Lower lobe of right lung (tissue), 2 donors: ENCODE data around the gene KCNG2. TPM values are rescaled to one million over a fixed set of nuclear protein-coding genes. Genes with fewer than 3 reads are reported as not detected.
A peak's percentile ranks its signal among the peaks of the same experiment; 100 is the strongest.

Experiments used
- ATAC-seq, 2 donors: fragments of 200-7000 bp; cut with Tn5 transposase; one replicate each; pipeline ENCODE4 v1.9.1; 2020 to 2022; ENCODE audit warnings: mild to moderate bottlenecking in 2 of 2, moderate library complexity in 2 of 2
- DNase-seq: peaks from one replicate; pipeline ENCODE4 v3.0.0-alpha.2; 2020
- H3K27ac ChIP-seq: fragments of 200-600 bp; one replicate; pipeline ENCODE4 v1.8.0; 2022
- H3K27me3 ChIP-seq: fragments of 200-600 bp; one replicate; pipeline ENCODE4 v1.8.0; 2022; ENCODE audit warnings: low read depth
- H3K36me3 ChIP-seq: fragments of 200-600 bp; one replicate; pipeline ENCODE4 v1.8.0; 2022; ENCODE audit warnings: mild to moderate bottlenecking
- H3K4me1 ChIP-seq: fragments of 200-600 bp; one replicate; pipeline ENCODE4 v1.8.0; 2022
- H3K4me3 ChIP-seq: fragments of 200-600 bp; one replicate; pipeline ENCODE4 v1.8.0; 2022; ENCODE audit warnings: mild to moderate bottlenecking
- H3K9me3 ChIP-seq: fragments of 200-600 bp; one replicate; pipeline ENCODE4 v1.8.0; 2022
- CTCF ChIP-seq: fragments of 200-600 bp; IDR thresholded peaks from one replicate; pipeline ENCODE4 v1.8.0; 2022; ENCODE audit warnings: antibody characterized with exemption, mild to moderate bottlenecking
- intact Hi-C: fragments of 100-400 bp; cut with DNase I; formaldehyde crosslinking; loops from one replicate; pipeline ENCODE4 v1.11.0; 2022
- total RNA-seq: library from RNA; stranded (reverse); fragmentation: NEBNext Ultra II Directional; extraction: Animal tissue kit (Norgen Biotek cat#: 25700); gene quantifications from one replicate; pipeline ENCODE4 v1.2.1, GENCODE V29; 2021
- donor health status: DM: no; HTN: yes; CAD: no; lungs with severe emphysema.

The KCNG2 gene
- total RNA-seq, 1 donor from 2014 or later, result 0.50 TPM

GRCh38 chr18:79785831-79786230 is 11.9 kb upstream of the KCNG2 start:
- Histone ChIP-seq H3K4me3 (no peak overlapping the region), H3K27me3 (peaks cover 69% of the 10 kb centered on the region), H3K9me3 (no peaks in the 10 kb centered on the region), H3K4me1 (peaks cover 5% of the 10 kb centered on the region), H3K36me3 (no peaks in the 10 kb centered on the region), H3K27ac (no peak overlapping the region)
- no peak for ATAC-seq
- no peak for TF ChIP-seq CTCF
- intact Hi-C loops, result no loop called here
- DNase-seq, result peak; percentile 46

GRCh38 chr18:79786304-79786703 is 11.4 kb upstream of the KCNG2 start:
- H3K9me3 ChIP-seq, result no peaks in the 10 kb centered on the region
- intact Hi-C loops, result no loop called here
- H3K27me3 ChIP-seq, result peaks cover 69% of the 10 kb centered on the region
- TF ChIP-seq CTCF, result no peak
- no peaks in the 10 kb centered on the region for H3K36me3 ChIP-seq
- ATAC-seq (no peak), DNase-seq (peak; percentile 11)
- H3K27ac ChIP-seq, result no peak overlapping the region
- H3K4me1 ChIP-seq, result peaks cover 9% of the 10 kb centered on the region
- no peak overlapping the region for H3K4me3 ChIP-seq

- no peaks in the 10 kb centered on the region for H3K9me3 ChIP-seq
- H3K36me3 ChIP-seq, result no peaks in the 10 kb centered on the region
- TF ChIP-seq CTCF, result no peak
- peak; percentile 35 for DNase-seq
- intact Hi-C loops, result no loop called here
- no peak overlapping the region for H3K27ac ChIP-seq
- H3K27me3 ChIP-seq, result peaks cover 69% of the 10 kb centered on the region
- ATAC-seq, result no peak
- H3K4me3 ChIP-seq, result no peak overlapping the region
- peaks cover 14% of the 10 kb centered on the region for H3K4me1 ChIP-seq
Observed at GRCh38 chr18:79786786-79787526, 10.8 kb upstream of the KCNG2 start.

GRCh38 chr18:79787527-79787864 is 10.2 kb upstream of the KCNG2 start:
- intact Hi-C loops, result no loop called here
- no peak for TF ChIP-seq CTCF
- Histone ChIP-seq H3K27me3 (peaks cover 73% of the 10 kb centered on the region), H3K27ac (no peak overlapping the region), H3K36me3 (no peaks in the 10 kb centered on the region), H3K4me1 (peaks cover 19% of the 10 kb centered on the region), H3K4me3 (no peak overlapping the region), H3K9me3 (no peaks in the 10 kb centered on the region)
- no peak for DNase-seq
- no peak for ATAC-seq

GRCh38 chr18:79787865-79788733 is 9.6 kb upstream of the KCNG2 start:
- DNase-seq, result peak; percentile 43
- intact Hi-C loops, result no loop called here

More at GRCh38 chr18:79787865-79788733, 9.6 kb upstream of the KCNG2 start:
- Histone ChIP-seq H3K4me1 (peaks cover 22% of the 10 kb centered on the region), H3K27me3 (peaks cover 79% of the 10 kb centered on the region), H3K4me3 (peak overlapping the region; percentile 19), H3K9me3 (no peaks in the 10 kb centered on the region), H3K27ac (no peak overlapping the region), H3K36me3 (no peaks in the 10 kb centered on the region)
- TF ChIP-seq CTCF, result no peak
- no peak for ATAC-seq
